Jurkat, Clone E6-1 (cell line): Measurements from ENCODE around the gene ZDHHC11.
"Not testable (repeated sequence)": the region's sequence is repeated elsewhere in the genome, so short reads cannot be mapped to it uniquely, and the experiment has no call there.

Experiments used
- DNase-seq: peaks from one replicate; pipeline ENCODE4 v3.0.0-alpha.2; 2011; ENCODE audit warnings: low read depth, low spot score
- H3K4me3 ChIP-seq: 2 replicates; pipeline ENCODE4 v1.5.1; 2011; ENCODE audit warnings: mild to moderate bottlenecking, low read length, control low read depth, moderate library complexity

ZDHHC11 gene

GRCh38 chr5:881551-881935 lies 30.8 kb upstream of the ZDHHC11 start:
- no peak overlapping the region for H3K4me3 ChIP-seq

DNA sequence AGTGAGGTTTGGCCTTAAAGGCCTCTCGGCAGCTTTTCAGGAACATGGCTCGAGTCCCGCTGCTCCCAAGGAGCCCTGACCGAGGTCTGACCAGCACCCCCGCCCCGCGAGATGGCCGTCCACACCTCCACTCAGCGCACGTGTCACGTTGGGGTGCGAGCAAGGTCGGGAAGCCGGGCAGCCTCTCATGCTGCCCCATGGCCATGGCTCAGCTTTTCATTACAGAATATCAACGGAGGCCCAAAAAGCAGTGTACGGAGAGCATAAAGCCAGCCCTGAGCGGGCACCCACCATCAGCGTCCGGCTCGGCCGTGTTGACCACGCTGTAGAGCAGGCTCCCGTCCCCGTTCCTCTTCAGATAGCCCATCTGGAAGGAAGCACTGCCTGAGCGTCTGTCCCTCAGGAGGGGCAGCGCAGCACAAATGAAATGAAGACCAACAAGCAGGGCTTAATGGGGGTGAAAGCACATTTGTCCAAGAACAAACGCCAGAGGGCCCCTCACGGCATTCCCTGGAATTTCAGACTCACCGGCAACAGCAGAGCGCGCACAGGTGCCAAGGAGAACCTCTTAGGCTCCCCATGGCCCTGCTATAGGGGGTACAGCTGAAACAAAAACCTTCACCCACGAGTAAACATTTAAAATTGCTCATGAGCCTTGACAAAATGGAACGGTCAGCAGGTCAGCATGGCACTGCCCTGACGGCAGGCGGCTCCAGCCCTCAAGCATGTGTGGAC lies 30.2 kb upstream of the ZDHHC11 start:
- H3K4me3 ChIP-seq, result no peak overlapping the region
- no peak for DNase-seq

More at GRCh38 chr5:881551-881935, 30.8 kb upstream of the ZDHHC11 start:
- DNase-seq, result no peak

GRCh38 chr5:878677-879076 lies 27.9 kb upstream of the ZDHHC11 start:
- H3K4me3 ChIP-seq, DNase-seq: not testable (repeated sequence)

DNA sequence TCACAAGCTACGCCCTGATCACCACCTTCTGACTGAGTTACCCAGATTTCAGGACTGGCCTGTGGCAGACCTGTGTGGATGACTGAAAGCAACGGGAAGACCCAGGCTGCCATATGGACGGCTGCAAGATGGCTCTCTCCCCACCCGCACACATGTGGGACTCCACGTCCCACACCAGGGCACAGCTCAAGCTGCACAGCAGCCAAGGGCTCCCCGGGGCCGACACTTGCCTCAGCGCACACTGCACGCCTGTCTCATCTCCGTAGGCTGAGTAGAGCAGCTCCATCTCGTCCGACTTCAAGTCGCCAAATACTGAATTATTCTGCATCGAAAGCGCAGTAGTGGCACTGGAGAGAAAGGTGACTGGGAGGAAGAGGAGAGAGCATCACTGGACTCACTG lies 27.3 kb upstream of the ZDHHC11 start:
- no peak for DNase-seq
- no peak overlapping the region for H3K4me3 ChIP-seq

DNA sequence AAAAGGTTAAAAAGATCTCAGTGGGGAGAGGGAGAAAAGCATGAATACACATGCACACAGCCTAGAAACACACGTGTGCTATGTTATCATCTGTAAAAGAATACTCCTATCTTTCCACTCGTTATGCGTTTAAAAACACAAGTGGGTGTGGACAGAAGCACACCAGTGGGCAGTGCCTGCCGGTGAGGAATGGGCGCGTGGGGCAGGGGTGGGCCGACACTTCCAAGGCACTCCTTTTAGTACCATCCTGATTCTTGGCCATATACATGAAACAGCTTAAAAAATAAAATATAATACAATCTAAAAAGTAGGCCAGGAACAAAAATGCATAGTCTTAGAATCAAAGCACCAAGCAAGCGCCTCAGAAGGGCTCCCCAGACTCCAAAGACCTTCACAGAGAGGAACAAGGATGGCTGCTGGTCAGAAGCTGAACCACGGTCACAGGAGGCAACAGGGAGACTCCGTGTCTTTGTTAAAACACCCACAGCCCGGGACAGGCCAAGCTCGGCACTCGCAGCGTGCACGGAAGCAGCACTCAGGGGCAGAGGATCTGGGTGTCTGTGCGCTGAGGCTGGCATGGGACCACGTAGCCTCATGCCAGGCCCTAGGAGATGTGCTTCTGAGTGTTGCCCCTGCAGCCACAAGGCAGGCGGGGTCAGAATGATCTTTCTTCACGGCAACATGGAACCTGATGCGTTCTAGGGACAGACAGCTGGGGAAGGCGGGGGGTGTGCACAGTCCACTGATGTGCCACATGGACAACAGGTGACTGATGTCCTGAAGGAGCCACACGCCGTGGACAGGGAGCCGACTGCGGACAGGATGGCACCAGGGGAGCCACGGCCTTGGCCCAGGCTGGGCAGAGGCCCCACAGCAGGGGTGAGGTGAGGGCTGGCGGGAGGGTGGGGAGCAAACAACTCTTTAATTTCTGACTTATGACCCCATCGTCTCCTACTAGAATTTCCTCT lies 25.9 kb upstream of the ZDHHC11 start:
- H3K4me3 ChIP-seq, result no peak overlapping the region
- DNase-seq, result no peak

DNA sequence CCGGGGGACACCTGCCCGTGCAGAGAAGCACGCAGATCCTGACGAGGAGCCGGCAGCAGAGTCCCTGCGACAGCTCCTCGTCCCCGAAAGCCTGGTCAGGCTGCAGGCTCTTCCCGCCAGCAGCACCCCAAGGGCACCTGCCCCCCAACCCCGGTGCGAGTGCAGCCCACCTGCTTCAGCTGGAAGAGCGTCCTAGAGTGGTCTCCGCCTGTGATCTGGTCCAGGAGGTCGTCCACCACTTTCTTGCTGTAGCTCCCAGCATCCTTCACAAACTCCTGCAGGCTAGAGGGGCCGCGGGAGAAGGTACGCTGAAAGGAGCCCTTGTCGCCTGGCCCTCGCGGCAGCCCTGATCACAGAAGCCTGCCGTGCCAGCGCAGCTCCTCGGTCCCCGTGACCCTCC lies 25.1 kb upstream of the ZDHHC11 start:
- DNase-seq, result no peak

GRCh38 chr5:873328-873727 lies 22.5 kb upstream of the ZDHHC11 start:
- no peak overlapping the region for H3K4me3 ChIP-seq
- DNase-seq, result no peak

More for the DNA sequence above, 25.1 kb upstream of the ZDHHC11 start:
- no peak overlapping the region for H3K4me3 ChIP-seq

DNA sequence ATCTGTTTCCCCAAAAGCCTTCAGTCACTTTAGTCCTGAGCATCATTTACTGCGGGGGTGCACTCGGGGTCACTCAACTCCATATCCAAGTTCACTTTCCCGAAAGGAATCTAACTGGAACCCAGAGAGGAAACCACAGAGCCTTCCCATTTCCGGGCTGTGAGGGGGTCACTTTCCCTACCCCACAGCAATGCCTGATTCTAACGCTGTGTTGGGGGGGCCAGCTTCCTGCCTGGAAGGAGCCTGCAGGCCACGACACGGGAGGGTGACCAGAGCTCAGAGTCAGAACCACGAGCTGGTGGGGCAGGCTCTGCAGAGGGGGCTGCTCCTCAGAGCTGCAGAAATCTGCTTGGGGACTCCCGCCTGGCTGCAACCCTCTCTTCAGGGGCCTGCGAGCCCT lies 21.5 kb upstream of the ZDHHC11 start:
- H3K4me3 ChIP-seq, result no peak overlapping the region
- DNase-seq, result no peak

DNA sequence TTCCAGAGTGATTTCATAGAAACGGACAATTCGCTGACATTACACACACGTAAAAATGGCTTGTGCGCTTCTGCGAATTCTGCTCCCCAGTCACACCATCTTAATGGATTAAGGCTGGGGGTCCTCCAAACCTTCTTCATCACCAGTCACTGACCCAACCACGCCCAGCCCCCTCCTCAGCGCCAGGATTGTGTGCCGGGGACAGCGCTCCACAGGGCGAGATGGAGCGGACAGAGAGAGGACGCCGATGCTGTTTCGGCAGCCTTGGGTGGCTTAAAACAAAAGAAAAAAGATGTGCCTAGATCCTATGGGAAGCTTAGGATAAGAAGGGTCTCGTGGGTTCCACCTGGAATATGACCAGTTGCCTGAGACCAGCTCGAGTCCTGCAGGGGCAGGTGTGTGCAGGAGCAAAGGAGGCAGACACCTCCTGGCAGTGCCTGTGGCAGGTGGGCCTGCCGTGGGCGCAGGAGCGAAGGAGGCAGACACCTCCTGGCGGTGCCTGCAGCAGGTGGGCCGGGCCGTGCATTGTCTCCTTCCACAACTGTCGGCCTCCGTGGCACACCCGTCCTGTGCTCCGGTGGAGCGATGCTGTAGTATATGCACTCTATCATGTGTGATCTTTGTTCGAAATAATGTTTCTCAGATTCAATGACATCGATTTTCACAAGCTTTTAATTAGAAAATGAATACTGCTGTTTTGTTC lies 21.0 kb upstream of the ZDHHC11 start:
- no peak for DNase-seq
- H3K4me3 ChIP-seq, result no peak overlapping the region

- DNase-seq, result no peak
- no peak overlapping the region for H3K4me3 ChIP-seq
Observed at GRCh38 chr5:870956-871355, 20.2 kb upstream of the ZDHHC11 start.

- no peak overlapping the region for H3K4me3 ChIP-seq
- DNase-seq, result no peak
Observed at GRCh38 chr5:868428-869135, 17.8 kb upstream of the ZDHHC11 start.

DNA sequence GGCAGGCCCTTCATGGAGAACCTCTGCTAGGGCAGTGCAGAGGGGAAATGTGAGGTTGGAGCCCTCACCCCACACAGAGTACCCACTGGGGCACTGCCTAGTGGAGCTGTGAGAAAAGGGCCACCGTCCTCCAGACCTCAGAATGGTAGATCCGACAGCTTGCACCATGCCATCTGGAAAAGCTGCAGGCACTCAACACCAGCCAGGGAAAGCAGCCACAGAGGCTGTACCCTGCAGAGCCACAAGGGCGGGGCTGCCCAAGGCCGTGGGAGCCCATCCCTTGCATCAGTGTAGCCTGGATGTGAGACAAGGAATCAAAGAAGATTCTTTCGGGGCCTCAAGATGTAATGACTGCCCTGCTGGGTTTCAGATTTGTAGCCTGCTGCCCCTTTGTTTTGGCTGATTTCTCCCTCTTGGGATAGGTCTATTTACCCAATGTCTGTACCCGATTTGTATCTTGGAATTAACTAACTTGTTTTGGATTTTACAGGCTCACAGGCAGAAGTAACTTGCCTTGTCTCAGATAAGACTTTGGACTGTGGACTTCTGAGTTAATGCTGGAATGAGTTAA lies 16.6 kb upstream of the ZDHHC11 start:
- DNase-seq, result no peak
- no peak overlapping the region for H3K4me3 ChIP-seq

DNA sequence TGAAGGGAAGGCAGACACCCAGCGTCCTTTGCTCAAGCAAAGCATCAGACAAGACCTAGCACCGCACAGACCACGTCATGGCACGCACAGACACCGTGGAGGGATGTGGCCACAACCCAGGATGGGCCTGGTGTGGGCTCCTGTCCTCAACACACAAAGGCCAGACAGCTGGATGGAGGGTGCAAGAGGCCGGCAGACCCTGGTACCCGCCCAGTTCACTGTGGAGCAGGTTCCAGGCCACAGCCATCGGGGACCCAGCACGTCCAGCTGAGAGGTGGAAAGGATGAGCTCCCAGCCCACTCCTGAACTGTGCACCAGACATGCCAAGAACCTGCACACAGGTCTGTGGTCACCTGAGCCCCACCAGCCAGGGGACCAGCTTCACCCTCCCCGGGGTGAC lies 15.0 kb upstream of the ZDHHC11 start:
- DNase-seq, result no peak
- H3K4me3 ChIP-seq, result no peak overlapping the region

GRCh38 chr5:865168-865521 lies 14.4 kb upstream of the ZDHHC11 start:
- no peak for DNase-seq
- no peak overlapping the region for H3K4me3 ChIP-seq

GRCh38 chr5:864492-865167 lies 13.8 kb upstream of the ZDHHC11 start:
- H3K4me3 ChIP-seq, result no peak overlapping the region
- DNase-seq, result no peak

GRCh38 chr5:863244-863805 lies 12.5 kb upstream of the ZDHHC11 start:
- no peak overlapping the region for H3K4me3 ChIP-seq
- no peak for DNase-seq

DNA sequence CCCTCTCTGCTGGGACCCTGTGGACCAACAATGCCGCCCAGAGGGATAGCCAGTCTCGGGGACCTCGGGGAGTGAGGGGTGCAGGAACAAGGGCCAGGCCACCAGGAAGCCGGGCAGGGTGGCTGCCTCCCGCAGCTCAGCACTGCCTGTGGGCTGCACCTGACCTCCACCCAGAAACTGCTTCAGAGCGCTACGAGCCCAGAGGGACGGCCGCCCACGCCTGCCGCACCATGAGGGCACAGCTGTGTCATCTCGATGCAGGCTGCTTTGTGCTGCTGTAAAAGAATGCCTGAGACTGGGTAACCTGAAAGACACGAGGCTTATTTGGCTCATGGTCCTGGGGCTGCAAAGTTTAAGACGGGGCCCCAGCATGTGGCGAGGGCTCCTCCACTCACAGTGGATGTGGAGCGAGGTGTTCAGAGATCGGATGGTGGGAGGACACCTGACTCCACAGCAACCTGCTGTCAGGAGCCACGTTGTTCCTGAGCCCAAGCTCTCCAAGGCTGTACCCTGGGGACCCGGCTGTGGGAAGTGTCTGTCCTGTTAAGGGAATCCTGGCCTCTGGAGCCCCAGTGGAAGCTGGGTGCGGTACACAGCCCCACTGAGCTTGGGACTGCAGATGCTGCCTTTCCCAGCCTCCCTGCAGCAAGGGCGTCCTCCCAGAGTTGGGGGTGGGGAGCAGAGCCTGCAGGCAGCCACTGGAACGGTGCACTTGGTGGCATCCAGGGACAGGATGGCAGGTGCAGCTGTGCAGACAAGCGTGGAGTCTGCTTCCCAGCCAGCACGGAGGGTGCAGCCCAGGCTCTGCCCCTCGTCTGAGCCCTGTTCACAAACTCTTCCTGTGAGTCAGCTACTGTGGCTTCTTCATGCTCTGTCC lies 11.8 kb upstream of the ZDHHC11 start:
- no peak for DNase-seq
- H3K4me3 ChIP-seq, result no peak overlapping the region
